GM18526 (cell line): ENCODE data around the gene IPO7.

Experiments used
- POLR2A ChIP-seq: IDR thresholded peaks from 3 replicates; pipeline ENCODE4 v1.6.1; 2011; ENCODE audit not compliant: insufficient read length; ENCODE audit errors: extremely low read depth

Gene IPO7

GRCh38 chr11:9462172-9462799, 77.8 kb downstream of the IPO7 start:
- TF ChIP-seq POLR2A: no peak

- no peak for TF ChIP-seq POLR2A
These were observed 78.5 kb downstream of the IPO7 start for GRCh38 chr11:9462806-9463537.

- TF ChIP-seq POLR2A: no peak
These were observed 86.3 kb downstream of the IPO7 start for GRCh38 chr11:9470765-9471164.

GRCh38 chr11:9473408-9473807, 89.0 kb downstream of the IPO7 start:
- TF ChIP-seq POLR2A: no peak

- TF ChIP-seq POLR2A: no peak
These were observed 95.4 kb downstream of the IPO7 start for GRCh38 chr11:9479899-9480298.

GRCh38 chr11:9489080-9489765, 104.8 kb downstream of the IPO7 start:
- no peak for TF ChIP-seq POLR2A

GRCh38 chr11:9490376-9490775, 105.9 kb downstream of the IPO7 start:
- no peak for TF ChIP-seq POLR2A

GRCh38 chr11:9493492-9493891, 109.0 kb downstream of the IPO7 start:
- no peak for TF ChIP-seq POLR2A

- TF ChIP-seq POLR2A: no peak
These were observed 109.9 kb downstream of the IPO7 start for GRCh38 chr11:9494316-9494715.

- TF ChIP-seq POLR2A: no peak
These were observed 111.5 kb downstream of the IPO7 start for GRCh38 chr11:9495803-9496514.
